PC-9 (cell line): ENCODE results near the gene SAMD11. TPM values are rescaled to one million over a fixed set of nuclear protein-coding genes. Genes with fewer than 3 reads are reported as not detected.

Source experiments
- BruUV-seq: library from RNA; stranded (reverse); fragments of 400-500 nt; replicated peaks from 2 replicates; lab custom pipeline; 2021; lab: Mats Ljungman, UMichigan
- CTCF ChIA-PET: fragments of 300-600 bp; sonication (Branson Sonifier 250); formaldehyde crosslinking; loops from one replicate; lab custom pipeline; 2022; ENCODE audit warnings: antibody characterized with exemption; lab: Charles Lee
- POLR2A ChIA-PET: fragments of 300-600 bp; sonication (Branson Sonifier 250); formaldehyde crosslinking; loops from one replicate; lab custom pipeline; 2022; ENCODE audit warnings: antibody characterized with exemption; ENCODE audit not compliant: unreplicated experiment; lab: Charles Lee
- DNase-seq, 2 experiments: peaks; one replicate each; pipeline versions ENCODE4 v3.0.0 to v3.0.0-alpha.2; 2015 to 2022; ENCODE audit warnings: mixed read lengths in 1 of 2
- H2AFZ ChIP-seq: fragments of 200-600 bp; sonication (generic); 2 replicates; pipeline ENCODE4 v1.8.1; 2017; ENCODE audit warnings: antibody characterized with exemption
- H3F3A ChIP-seq: fragments of 200-600 bp; sonication (generic); 2 replicates; pipeline ENCODE4 v1.8.1; 2017; ENCODE audit warnings: antibody characterized with exemption, mild to moderate bottlenecking, low read depth; ENCODE audit not compliant: insufficient read depth
- H3K27ac ChIP-seq: fragments of 200-600 bp; sonication (generic); 2 replicates; pipeline ENCODE4 v1.6.1; 2016; ENCODE audit warnings: mixed run types
- H3K27me3 ChIP-seq: fragments of 200-600 bp; sonication (generic); 2 replicates; pipeline ENCODE4 v1.6.1; 2016; ENCODE audit warnings: low read depth, mixed run types; ENCODE audit not compliant: insufficient read depth
- H3K36me3 ChIP-seq: fragments of 200-600 bp; sonication (generic); 2 replicates; pipeline ENCODE4 v1.6.1; 2016; ENCODE audit warnings: low read depth, mixed run types
- H3K4me1 ChIP-seq: fragments of 200-600 bp; sonication (generic); replicated peaks from 2 replicates; pipeline ENCODE4 v1.6.1; 2016; ENCODE audit warnings: mixed run types; ENCODE audit not compliant: insufficient read depth
- H3K4me2 ChIP-seq: fragments of 200-600 bp; sonication (generic); 2 replicates; pipeline ENCODE4 v1.6.1; 2017; ENCODE audit warnings: mixed run types
- H3K4me3 ChIP-seq: fragments of 200-600 bp; sonication (generic); 2 replicates; pipeline ENCODE4 v1.6.1; 2016; ENCODE audit warnings: mixed run types
- H3K79me2 ChIP-seq: fragments of 200-600 bp; sonication (generic); 2 replicates; pipeline ENCODE4 v1.6.1; 2017; ENCODE audit warnings: low read depth, mixed run types
- H3K9me2 ChIP-seq: fragments of 200-600 bp; sonication (generic); 2 replicates; pipeline ENCODE4 v1.8.1; 2017; ENCODE audit warnings: mild to moderate bottlenecking; ENCODE audit not compliant: insufficient read depth
- H3K9me3 ChIP-seq: fragments of 200-600 bp; sonication (generic); 2 replicates; pipeline ENCODE4 v1.8.1; 2016; ENCODE audit warnings: low read depth; ENCODE audit not compliant: insufficient read depth
- H4K20me1 ChIP-seq: fragments of 200-600 bp; sonication (generic); 2 replicates; pipeline ENCODE4 v1.8.1; 2017; ENCODE audit not compliant: insufficient read depth
- CTCF ChIP-seq: fragments of 200-600 bp; sonication (generic); conservative IDR thresholded peaks from 2 replicates; pipeline ENCODE4 v1.6.1; 2017; ENCODE audit warnings: mixed run types, antibody characterized with exemption, mild to moderate bottlenecking, moderate library complexity
- EZH2 ChIP-seq: fragments of 200-600 bp; sonication (generic); IDR thresholded peaks from 2 replicates; pipeline ENCODE4 v1.8.0; 2017; ENCODE audit warnings: antibody characterized with exemption, low read depth
- intact Hi-C: fragments of 100-400 bp; cut with micrococcal nuclease; formaldehyde crosslinking; loops from one replicate; pipeline ENCODE4 v1.10.0; 2022; ENCODE audit not compliant: unreplicated experiment
- total RNA-seq: library from RNA; stranded (reverse); gene quantifications from 2 replicates; pipeline ENCODE4 v1.2.3, GENCODE V29; 2021

The SAMD11 gene
- total RNA-seq, 1 experiment from 2014 or later = 0.59 TPM

- Histone ChIP-seq H3K36me3 (no peaks in the 10 kb centered on the region), H3K27ac (no peak overlapping the region), H3K4me3 (peak overlapping the region; percentile 47; the same call in 1 of the 2 replicates), H3K4me1 (peaks cover 27% of the 10 kb centered on the region), H3K9me3 (no peaks in the 10 kb centered on the region), H3F3A (peaks cover 21% of the 10 kb centered on the region; the same call in 1 of the 2 replicates), H3K27me3 (peaks cover 27% of the 10 kb centered on the region), H3K79me2 (no peaks in the 10 kb centered on the region), H3K4me2 (peak overlapping the region; percentile 79), H3K9me2 (no peaks in the 10 kb centered on the region), H4K20me1 (peaks cover 8% of the 10 kb centered on the region), H2AFZ (no peak overlapping the region)
- ChIA-PET POLR2A (interaction anchor here (0.6 kb wide), 1 partner anchor 40 kb away, joined by 6 read pairs; no protein-coding TSS in a partner anchor), CTCF (interaction anchor here (0.6 kb wide), 2 partner anchors 22 to 41 kb away, joined by 3 read pairs; no protein-coding TSS in a partner anchor)
- intact Hi-C loops = no loop called here
- DNase-seq = no peak
- BruUV-seq = no TSS peak
- TF ChIP-seq EZH2 (no peak), CTCF (no peak)
These were observed 18.7 kb downstream of the SAMD11 start for GRCh38 chr1:942411-942821.

DNA sequence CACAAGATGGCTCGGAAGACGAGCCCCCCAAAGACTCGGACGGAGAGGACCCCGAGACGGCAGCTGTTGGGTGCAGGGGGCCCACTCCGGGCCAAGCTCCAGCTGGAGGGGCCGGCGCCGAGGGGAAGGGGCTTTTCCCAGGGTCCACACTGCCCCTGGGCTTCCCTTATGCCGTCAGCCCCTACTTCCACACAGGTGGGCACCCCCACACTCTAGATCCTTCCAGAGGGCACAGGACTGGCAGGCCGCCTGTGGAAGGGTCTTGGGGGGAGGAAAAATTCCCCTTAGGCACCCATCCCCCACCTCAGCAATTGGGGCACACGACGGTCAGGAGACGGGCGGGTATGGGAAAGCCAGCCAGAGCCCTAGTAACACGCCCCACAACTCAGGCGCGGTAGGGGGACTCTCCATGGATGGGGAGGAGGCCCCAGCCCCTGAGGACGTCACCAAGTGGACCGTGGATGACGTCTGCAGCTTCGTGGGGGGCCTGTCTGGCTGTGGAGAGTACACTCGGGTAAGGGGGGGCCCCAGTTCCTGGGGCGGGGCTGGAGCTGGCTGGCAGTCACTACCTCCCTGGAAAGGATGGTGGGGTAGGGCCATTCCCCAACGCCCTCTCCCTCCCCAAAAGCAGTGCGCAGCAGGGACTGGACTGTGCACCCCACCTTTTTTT lies 19.3 kb downstream of the SAMD11 start:
- Histone ChIP-seq H3K9me2 (no peaks in the 10 kb centered on the region), H3K36me3 (no peaks in the 10 kb centered on the region), H3K4me3 (no peak overlapping the region), H2AFZ (no peak overlapping the region), H3K4me1 (peaks cover 25% of the 10 kb centered on the region), H4K20me1 (peaks cover 8% of the 10 kb centered on the region), H3K27me3 (peaks cover 27% of the 10 kb centered on the region), H3K27ac (no peak overlapping the region), H3K79me2 (no peaks in the 10 kb centered on the region), H3K4me2 (peak overlapping the region; percentile 79), H3K9me3 (no peaks in the 10 kb centered on the region), H3F3A (peaks cover 21% of the 10 kb centered on the region; the same call in 1 of the 2 replicates)
- TF ChIP-seq EZH2 (no peak), CTCF (no peak)
- CTCF ChIA-PET = interaction anchor here (0.6 kb wide), 2 partner anchors 22 to 40 kb away, joined by 3 read pairs; no protein-coding TSS in a partner anchor
- intact Hi-C loops = no loop called here
- DNase-seq = no peak
- BruUV-seq = no TSS peak
- POLR2A ChIA-PET = interaction anchor here (0.6 kb wide), 2 partner anchors 40 to 59 kb away, joined by 6 to 14 read pairs; no protein-coding TSS in a partner anchor

DNA sequence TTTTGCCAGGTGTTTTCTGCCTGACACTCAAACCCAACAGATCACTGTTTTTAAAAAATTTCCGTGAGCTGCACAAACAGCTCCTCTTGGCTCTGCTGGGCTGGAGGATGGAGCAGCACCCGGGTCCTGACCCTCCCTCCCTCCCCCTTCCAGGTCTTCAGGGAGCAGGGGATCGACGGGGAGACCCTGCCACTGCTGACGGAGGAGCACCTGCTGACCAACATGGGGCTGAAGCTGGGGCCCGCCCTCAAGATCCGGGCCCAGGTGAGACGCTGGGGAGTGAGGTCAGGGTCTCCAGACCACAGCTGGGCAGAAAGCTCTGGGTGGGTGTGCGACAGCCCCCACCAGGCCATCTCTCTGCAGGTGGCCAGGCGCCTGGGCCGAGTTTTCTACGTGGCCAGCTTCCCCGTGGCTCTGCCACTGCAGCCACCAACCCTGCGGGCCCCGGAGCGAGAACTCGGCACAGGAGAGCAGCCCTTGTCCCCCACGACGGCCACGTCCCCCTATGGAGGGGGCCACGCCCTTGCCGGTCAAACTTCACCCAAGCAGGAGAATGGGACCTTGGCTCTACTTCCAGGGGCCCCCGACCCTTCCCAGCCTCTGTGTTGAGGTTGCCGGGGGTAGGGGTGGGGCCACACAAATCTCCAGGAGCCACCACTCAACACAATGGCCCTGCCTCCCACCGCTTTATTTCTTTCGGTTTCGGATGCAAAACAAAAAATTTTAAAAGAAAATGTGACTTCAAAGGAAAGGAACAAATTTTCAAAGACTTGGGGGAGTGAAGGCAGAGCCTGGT lies 20.0 kb downstream of the SAMD11 start:
- no peak for DNase-seq
- Histone ChIP-seq H4K20me1 (peaks cover 8% of the 10 kb centered on the region), H3K4me3 (no peak overlapping the region), H2AFZ (no peak overlapping the region), H3K36me3 (no peaks in the 10 kb centered on the region), H3K9me3 (no peaks in the 10 kb centered on the region), H3K4me2 (no peak overlapping the region), H3K27ac (no peak overlapping the region), H3K4me1 (peaks cover 17% of the 10 kb centered on the region), H3K79me2 (no peaks in the 10 kb centered on the region), H3K9me2 (no peaks in the 10 kb centered on the region), H3K27me3 (peaks cover 27% of the 10 kb centered on the region), H3F3A (peaks cover 21% of the 10 kb centered on the region; the same call in 1 of the 2 replicates)
- intact Hi-C loops = no loop called here
- ChIA-PET POLR2A (interaction anchor here (0.6 kb wide), 1 partner anchor 58 kb away, joined by 14 read pairs; no protein-coding TSS in a partner anchor), CTCF (no interaction called here)
- BruUV-seq = no TSS peak
- TF ChIP-seq CTCF (no peak), EZH2 (no peak)
